ENCODE measurements around the gene GPX7.

DNA sequence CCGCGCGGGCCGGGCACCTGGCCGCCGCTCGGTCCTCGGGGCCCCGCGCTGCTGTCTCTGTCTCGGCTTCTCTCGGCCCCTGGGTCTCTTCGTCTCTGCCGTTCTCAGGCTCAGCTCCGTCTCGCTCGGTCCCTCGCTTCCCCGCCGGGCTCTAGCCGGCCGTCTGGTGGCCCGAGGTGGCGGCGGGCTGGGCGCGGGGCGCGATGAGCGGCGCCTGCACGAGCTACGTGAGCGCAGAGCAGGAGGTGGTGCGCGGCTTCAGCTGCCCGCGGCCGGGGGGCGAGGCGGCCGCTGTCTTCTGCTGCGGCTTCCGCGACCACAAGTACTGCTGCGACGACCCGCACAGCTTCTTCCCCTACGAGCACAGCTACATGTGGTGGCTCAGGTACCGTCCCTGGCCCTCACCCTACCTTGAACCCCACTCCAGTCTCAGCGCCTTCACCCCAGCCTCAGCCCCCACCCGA lies 31.2 kb downstream of the GPX7 start:
- no peak for TF ChIP-seq ZNF565 (CRISPR knock-in tag; conservative IDR thresholded peaks at IDR 0.05; ENCODE audit: low read depth)
- no peak for TF ChIP-seq ESRRG (CRISPR knock-in tag; IDR thresholded peaks at IDR 0.05)
- no peak for TF ChIP-seq ZNF70 (CRISPR knock-in tag; IDR thresholded peaks at IDR 0.05)
- TF ChIP-seq, protein P1, sequence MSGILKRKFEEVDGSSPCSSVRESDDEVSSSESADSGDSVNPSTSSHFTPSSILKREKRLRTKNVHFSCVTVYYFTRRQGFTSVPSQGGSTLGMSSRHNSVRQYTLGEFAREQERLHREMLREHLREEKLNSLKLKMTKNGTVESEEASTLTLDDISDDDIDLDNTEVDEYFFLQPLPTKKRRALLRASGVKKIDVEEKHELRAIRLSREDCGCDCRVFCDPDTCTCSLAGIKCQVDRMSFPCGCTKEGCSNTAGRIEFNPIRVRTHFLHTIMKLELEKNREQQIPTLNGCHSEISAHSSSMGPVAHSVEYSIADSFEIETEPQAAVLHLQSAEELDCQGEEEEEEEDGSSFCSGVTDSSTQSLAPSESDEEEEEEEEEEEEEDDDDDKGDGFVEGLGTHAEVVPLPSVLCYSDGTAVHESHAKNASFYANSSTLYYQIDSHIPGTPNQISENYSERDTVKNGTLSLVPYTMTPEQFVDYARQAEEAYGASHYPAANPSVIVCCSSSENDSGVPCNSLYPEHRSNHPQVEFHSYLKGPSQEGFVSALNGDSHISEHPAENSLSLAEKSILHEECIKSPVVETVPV (CRISPR knock-in tag; IDR thresholded peaks at IDR 0.05) = no peak
- TF ChIP-seq, protein P2, sequence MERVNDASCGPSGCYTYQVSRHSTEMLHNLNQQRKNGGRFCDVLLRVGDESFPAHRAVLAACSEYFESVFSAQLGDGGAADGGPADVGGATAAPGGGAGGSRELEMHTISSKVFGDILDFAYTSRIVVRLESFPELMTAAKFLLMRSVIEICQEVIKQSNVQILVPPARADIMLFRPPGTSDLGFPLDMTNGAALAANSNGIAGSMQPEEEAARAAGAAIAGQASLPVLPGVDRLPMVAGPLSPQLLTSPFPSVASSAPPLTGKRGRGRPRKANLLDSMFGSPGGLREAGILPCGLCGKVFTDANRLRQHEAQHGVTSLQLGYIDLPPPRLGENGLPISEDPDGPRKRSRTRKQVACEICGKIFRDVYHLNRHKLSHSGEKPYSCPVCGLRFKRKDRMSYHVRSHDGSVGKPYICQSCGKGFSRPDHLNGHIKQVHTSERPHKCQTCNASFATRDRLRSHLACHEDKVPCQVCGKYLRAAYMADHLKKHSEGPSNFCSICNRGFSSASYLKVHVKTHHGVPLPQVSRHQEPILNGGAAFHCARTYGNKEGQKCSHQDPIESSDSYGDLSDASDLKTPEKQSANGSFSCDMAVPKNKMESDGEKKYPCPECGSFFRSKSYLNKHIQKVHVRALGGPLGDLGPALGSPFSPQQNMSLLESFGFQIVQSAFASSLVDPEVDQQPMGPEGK (CRISPR knock-in tag; IDR thresholded peaks at IDR 0.05; ENCODE audit: borderline replicate concordance) = no peak
